Measurements from ENCODE around the gene ZYX. TPM values are rescaled to one million over a fixed set of nuclear protein-coding genes. Genes with fewer than 3 reads are reported as not detected.

ZYX gene
- total and polyA plus RNA-seq, 2 donors (not counting 1 experiment from before 2014, with no cell fraction given): 32.3 to 53.8 TPM

DNA sequence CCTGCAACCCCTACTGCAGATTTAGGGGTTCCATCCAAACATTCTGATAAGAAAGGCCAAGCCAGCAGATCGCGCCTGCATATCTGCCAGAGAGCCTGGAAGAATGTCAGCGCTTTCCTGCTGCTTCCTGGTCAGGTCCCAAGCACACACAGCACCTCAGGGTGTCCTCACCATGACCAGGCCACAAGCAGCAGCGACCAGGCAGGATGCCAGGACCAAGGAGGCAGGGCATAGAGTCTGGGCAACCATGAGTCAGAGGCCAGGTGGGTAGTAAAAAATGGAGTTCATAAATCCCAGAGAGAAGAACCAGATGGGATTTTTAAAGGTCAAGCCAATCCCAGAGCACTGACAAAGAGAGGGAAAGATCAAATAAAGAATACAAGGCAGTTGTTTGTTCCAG lies 13.2 kb upstream of the ZYX start:
- H2AFZ ChIP-seq (ENCODE audit: insufficient read depth, low read depth, low read length, poor library complexity, severe bottlenecking): no peak overlapping the region
- Mint-ChIP-seq H3K9me3 (ENCODE audit: insufficient read depth) (no peaks in the 10 kb centered on the region), H3K4me1 (peaks cover 10% of the 10 kb centered on the region), H3K4me3 (no peak overlapping the region), H3K27me3 (peaks cover 53% of the 10 kb centered on the region), H3K27ac (no peak overlapping the region)
- peaks cover 3 to 7% of the 10 kb centered on the region in 2 donors for H3K4me1 ChIP-seq (ENCODE audit: control insufficient read depth in 2 of 2, insufficient read depth in 2 of 2, low read length in 2 of 2)
- DNase-seq (no peak), ATAC-seq (ENCODE audit: low read depth) (no peak)
- no peak overlapping the region for H3K4me2 ChIP-seq (replicated peaks; ENCODE audit: low read depth, low read length, poor library complexity, severe bottlenecking)
- TF ChIP-seq EZH2 (IDR thresholded peaks at IDR 0.05; ENCODE audit: borderline replicate concordance, insufficient read depth, low read depth, low read length, poor library complexity, severe bottlenecking): no peak
- TF ChIP-seq, protein P1, sequence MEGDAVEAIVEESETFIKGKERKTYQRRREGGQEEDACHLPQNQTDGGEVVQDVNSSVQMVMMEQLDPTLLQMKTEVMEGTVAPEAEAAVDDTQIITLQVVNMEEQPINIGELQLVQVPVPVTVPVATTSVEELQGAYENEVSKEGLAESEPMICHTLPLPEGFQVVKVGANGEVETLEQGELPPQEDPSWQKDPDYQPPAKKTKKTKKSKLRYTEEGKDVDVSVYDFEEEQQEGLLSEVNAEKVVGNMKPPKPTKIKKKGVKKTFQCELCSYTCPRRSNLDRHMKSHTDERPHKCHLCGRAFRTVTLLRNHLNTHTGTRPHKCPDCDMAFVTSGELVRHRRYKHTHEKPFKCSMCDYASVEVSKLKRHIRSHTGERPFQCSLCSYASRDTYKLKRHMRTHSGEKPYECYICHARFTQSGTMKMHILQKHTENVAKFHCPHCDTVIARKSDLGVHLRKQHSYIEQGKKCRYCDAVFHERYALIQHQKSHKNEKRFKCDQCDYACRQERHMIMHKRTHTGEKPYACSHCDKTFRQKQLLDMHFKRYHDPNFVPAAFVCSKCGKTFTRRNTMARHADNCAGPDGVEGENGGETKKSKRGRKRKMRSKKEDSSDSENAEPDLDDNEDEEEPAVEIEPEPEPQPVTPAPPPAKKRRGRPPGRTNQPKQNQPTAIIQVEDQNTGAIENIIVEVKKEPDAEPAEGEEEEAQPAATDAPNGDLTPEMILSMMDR (IDR thresholded peaks at IDR 0.05): no peak
- H3K4me3 ChIP-seq (ENCODE audit: control extremely low read depth in 1 of 5, extremely low read depth in 1 of 5, insufficient read depth in 1 of 5, low read depth in 2 of 5, low read length in 4 of 5): no peak overlapping the region
- intact Hi-C loops (cut with micrococcal nuclease): loop anchor here (10.0 kb wide), 1 partner anchor 47 kb away; no protein-coding TSS in a partner anchor
- H3K9ac ChIP-seq (ENCODE audit: low read length): no peak overlapping the region
- 85% methylated on average over 4 of the region's 4 CpGs for WGBS (ENCODE audit: insufficient coverage)
- H3K79me2 ChIP-seq (ENCODE audit: control insufficient read depth, insufficient read depth, low read length): no peaks in the 10 kb centered on the region
- peaks cover 0 to 41% (median 27%) of the 10 kb centered on the region in 4 experiments for H3K27me3 ChIP-seq (replicated peaks in 1 of 4; ENCODE audit: control extremely low read depth in 1 of 4, control insufficient read depth in 3 of 4, insufficient read depth in 4 of 4, low read length in 3 of 4)
- POLR2A ChIA-PET: no interaction called here
- H3K9me3 ChIP-seq (ENCODE audit: control extremely low read depth in 1 of 3, control insufficient read depth in 2 of 3, insufficient read depth in 1 of 3, low read length in 2 of 3): no peaks in the 10 kb centered on the region
- CTCF ChIA-PET: interaction anchor here (0.7 to 2.5 kb wide), 2 partner anchors 13 to 128 kb away, joined by 3 to 12 read pairs; partner anchors contain the start of gene ZYX
- H3K36me3 ChIP-seq (replicated peaks in 1 of 2; ENCODE audit: control extremely low read depth in 1 of 2, control insufficient read depth in 1 of 2, extremely low read depth in 1 of 2, insufficient read depth in 2 of 2, low read length in 1 of 2): no peaks in the 10 kb centered on the region
- no peaks in the 10 kb centered on the region for H4K20me1 ChIP-seq (ENCODE audit: control insufficient read depth, insufficient read depth, low read length, poor library complexity, severe bottlenecking)
- H3K27ac ChIP-seq (ENCODE audit: low read length in 2 of 2): no peak overlapping the region

DNA sequence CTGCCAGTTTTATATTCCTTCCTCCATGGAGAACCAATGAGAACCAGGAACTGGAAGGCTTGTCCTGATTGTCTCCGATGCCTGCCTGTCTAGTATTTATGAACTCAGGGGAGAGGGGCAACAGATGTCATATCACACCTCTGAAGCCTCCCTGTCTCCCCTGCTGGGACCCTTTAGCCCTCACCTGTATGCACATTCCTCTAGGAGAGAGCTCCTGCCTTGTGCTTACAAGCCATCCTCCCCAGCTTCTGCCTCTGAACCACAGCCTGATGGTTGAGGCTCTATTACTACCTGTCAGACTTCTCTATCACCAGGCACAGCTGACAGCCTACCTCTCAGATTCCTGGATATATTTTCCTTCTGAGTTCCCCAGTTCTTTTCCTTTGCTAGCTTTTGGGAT lies 12.8 kb upstream of the ZYX start:
- H3K36me3 ChIP-seq (replicated peaks in 1 of 2; ENCODE audit: control extremely low read depth in 1 of 2, control insufficient read depth in 1 of 2, extremely low read depth in 1 of 2, insufficient read depth in 2 of 2, low read length in 1 of 2): no peaks in the 10 kb centered on the region
- intact Hi-C loops (cut with micrococcal nuclease): loop anchor here (10.0 kb wide), 1 partner anchor 46 kb away; no protein-coding TSS in a partner anchor

More for the DNA sequence above, 12.8 kb upstream of the ZYX start:
- CTCF ChIA-PET: interaction anchor here (0.7 to 2.5 kb wide), 3 partner anchors 12 to 128 kb away, joined by 3 to 12 read pairs (median 5); partner anchors contain the start of gene ZYX
- Mint-ChIP-seq H3K27ac (no peak overlapping the region), H3K4me1 (peaks cover 6% of the 10 kb centered on the region), H3K27me3 (peaks cover 49% of the 10 kb centered on the region), H3K9me3 (ENCODE audit: insufficient read depth) (no peaks in the 10 kb centered on the region), H3K4me3 (no peak overlapping the region)
- Histone ChIP-seq H3K4me3 (ENCODE audit: control extremely low read depth in 1 of 5, extremely low read depth in 1 of 5, insufficient read depth in 1 of 5, low read depth in 2 of 5, low read length in 4 of 5) (no peak overlapping the region), H2AFZ (ENCODE audit: insufficient read depth, low read depth, low read length, poor library complexity, severe bottlenecking) (no peak overlapping the region), H3K9me3 (ENCODE audit: control extremely low read depth in 1 of 3, control insufficient read depth in 2 of 3, insufficient read depth in 1 of 3, low read length in 2 of 3) (no peaks in the 10 kb centered on the region), H3K4me2 (replicated peaks; ENCODE audit: low read depth, low read length, poor library complexity, severe bottlenecking) (no peak overlapping the region), H3K27me3 (replicated peaks in 1 of 4; ENCODE audit: control extremely low read depth in 1 of 4, control insufficient read depth in 3 of 4, insufficient read depth in 4 of 4, low read length in 3 of 4) (peaks cover 0 to 37% (median 23%) of the 10 kb centered on the region in 4 experiments), H3K79me2 (ENCODE audit: control insufficient read depth, insufficient read depth, low read length) (no peaks in the 10 kb centered on the region), H3K9ac (ENCODE audit: low read length) (no peak overlapping the region), H4K20me1 (ENCODE audit: control insufficient read depth, insufficient read depth, low read length, poor library complexity, severe bottlenecking) (no peaks in the 10 kb centered on the region), H3K27ac (ENCODE audit: low read length in 2 of 2) (no peak overlapping the region), H3K4me1 (ENCODE audit: control insufficient read depth in 2 of 2, insufficient read depth in 2 of 2, low read length in 2 of 2) (peaks cover 0 to 4% of the 10 kb centered on the region in 2 donors)
- no peak for ATAC-seq (ENCODE audit: low read depth)
- POLR2A ChIA-PET: no interaction called here
- no CpG with 5 or more reads among the region's 1 CpG for WGBS (ENCODE audit: insufficient coverage)
- TF ChIP-seq EZH2 (IDR thresholded peaks at IDR 0.05; ENCODE audit: borderline replicate concordance, insufficient read depth, low read depth, low read length, poor library complexity, severe bottlenecking): no peak
- TF ChIP-seq, protein P1 (IDR thresholded peaks at IDR 0.05): no peak
- no peak for DNase-seq
